Kidney (tissue), 14 donors: ENCODE data around the gene DNM3. TPM values are rescaled to one million over a fixed set of nuclear protein-coding genes. Genes with fewer than 3 reads are reported as not detected.

Experiments used
- DNase-seq, 5 donors: peaks; one replicate each; pipeline ENCODE4 v3.0.0-alpha.2; 2013 to 2020
- FAIRE-seq: peaks from 2 replicates; lab custom pipeline; 2012; peaks lifted over from hg19 to GRCh38; lab: Jason Lieb, UNC
- H3K27ac ChIP-seq, 2 donors: one replicate each; pipeline ENCODE4 v1.7.0; 2013; ENCODE audit warnings: low read depth in 2 of 2, low read length in 2 of 2, inconsistent platforms in 1 of 2
- H3K27me3 ChIP-seq: one replicate; pipeline ENCODE4 v1.7.1; 2013; ENCODE audit warnings: low read length, inconsistent platforms; ENCODE audit not compliant: control insufficient read depth, insufficient read depth
- H3K36me3 ChIP-seq, 3 donors: one replicate each; pipeline versions ENCODE4 v1.7.0 to v1.7.1; 2013; ENCODE audit warnings: low read length in 3 of 3, control low read depth in 1 of 3, inconsistent platforms in 1 of 3; ENCODE audit not compliant: insufficient read depth in 3 of 3, control insufficient read depth in 2 of 3
- H3K4me1 ChIP-seq, 3 donors: one replicate each; pipeline versions ENCODE4 v1.7.0 to v1.7.1; 2013; ENCODE audit warnings: low read length in 3 of 3, inconsistent platforms in 1 of 3, low read depth in 1 of 3; ENCODE audit not compliant: control insufficient read depth in 2 of 3, insufficient read depth in 2 of 3
- H3K4me3 ChIP-seq, 3 donors: one replicate each; pipeline versions ENCODE4 v1.7.0 to v1.8.1; 2013; ENCODE audit warnings: low read length in 3 of 3, control low read depth in 1 of 3, inconsistent platforms in 1 of 3
- H3K9ac ChIP-seq, 3 donors: one replicate each; pipeline versions ENCODE4 v1.7.0 to v1.7.1; 2013; ENCODE audit warnings: low read length in 3 of 3, control low read depth in 1 of 3, inconsistent platforms in 1 of 3
- H3K9me3 ChIP-seq, 3 donors: one replicate each; pipeline versions ENCODE4 v1.7.0 to v1.7.1; 2013; ENCODE audit warnings: low read length in 3 of 3, control low read depth in 1 of 3, inconsistent platforms in 1 of 3; ENCODE audit not compliant: control insufficient read depth in 2 of 3, insufficient read depth in 1 of 3
- intact Hi-C: fragments of 100-400 bp; cut with DNase I; formaldehyde crosslinking; loops from one replicate; pipeline ENCODE4 v1.11.1; 2022
- polyA plus RNA-seq: library from polyadenylated mRNA; stranded (reverse); fragments of 350-450 nt; fragmentation: Illumina TruSeq; extraction: RNeasy Lipid Tissue Mini Kit (QIAGEN cat#74804); gene quantifications from one replicate; pipeline ENCODE4 v1.2.3, GENCODE V29; 2014; ENCODE audit warnings: low read depth, low replicate concordance; ENCODE audit not compliant: insufficient read depth
- total RNA-seq: library from RNA; stranded (reverse); fragmentation: NEBNext Ultra II Directional; extraction: Animal tissue kit (Norgen Biotek cat#: 25700); gene quantifications from one replicate; pipeline ENCODE4 v1.2.1, GENCODE V29; 2021
- TF ChIP-seq, protein P1 (sequence below): IDR thresholded peaks from 3 replicates; pipeline ENCODE4 v1.5.1; 2012; ENCODE audit warnings: mild to moderate bottlenecking, moderate library complexity, borderline replicate concordance; ENCODE audit not compliant: insufficient read depth; ENCODE audit errors: extremely low read depth
- donor health status: control.
- donor health status: control.
- donor health status: control.
- donor health status: control.
- donor health status: control.
- donor health status: DM: yes; HTN: yes; CAD: no.
- donor health status: Normal renal cell carcinoma (clear cell type).

Gene DNM3
- total and polyA plus RNA-seq, 2 donors from 2014 or later, result 5.9 to 19.1 TPM

- Histone ChIP-seq H3K27me3 (no peaks in the 10 kb centered on the region), H3K36me3 (no peaks in the 10 kb centered on the region), H3K27ac (no peak overlapping the region), H3K4me1 (no peaks in the 10 kb centered on the region), H3K4me3 (no peak overlapping the region), H3K9ac (no peak overlapping the region), H3K9me3 (no peaks in the 10 kb centered on the region)
- TF ChIP-seq, protein P1, sequence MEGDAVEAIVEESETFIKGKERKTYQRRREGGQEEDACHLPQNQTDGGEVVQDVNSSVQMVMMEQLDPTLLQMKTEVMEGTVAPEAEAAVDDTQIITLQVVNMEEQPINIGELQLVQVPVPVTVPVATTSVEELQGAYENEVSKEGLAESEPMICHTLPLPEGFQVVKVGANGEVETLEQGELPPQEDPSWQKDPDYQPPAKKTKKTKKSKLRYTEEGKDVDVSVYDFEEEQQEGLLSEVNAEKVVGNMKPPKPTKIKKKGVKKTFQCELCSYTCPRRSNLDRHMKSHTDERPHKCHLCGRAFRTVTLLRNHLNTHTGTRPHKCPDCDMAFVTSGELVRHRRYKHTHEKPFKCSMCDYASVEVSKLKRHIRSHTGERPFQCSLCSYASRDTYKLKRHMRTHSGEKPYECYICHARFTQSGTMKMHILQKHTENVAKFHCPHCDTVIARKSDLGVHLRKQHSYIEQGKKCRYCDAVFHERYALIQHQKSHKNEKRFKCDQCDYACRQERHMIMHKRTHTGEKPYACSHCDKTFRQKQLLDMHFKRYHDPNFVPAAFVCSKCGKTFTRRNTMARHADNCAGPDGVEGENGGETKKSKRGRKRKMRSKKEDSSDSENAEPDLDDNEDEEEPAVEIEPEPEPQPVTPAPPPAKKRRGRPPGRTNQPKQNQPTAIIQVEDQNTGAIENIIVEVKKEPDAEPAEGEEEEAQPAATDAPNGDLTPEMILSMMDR, result no peak
- intact Hi-C loops, result no loop called here
- no peak for FAIRE-seq
- DNase-seq, result no peak
Measured at GRCh38 chr1:172122381-172122780, 281.1 kb downstream of the DNM3 start.

DNA sequence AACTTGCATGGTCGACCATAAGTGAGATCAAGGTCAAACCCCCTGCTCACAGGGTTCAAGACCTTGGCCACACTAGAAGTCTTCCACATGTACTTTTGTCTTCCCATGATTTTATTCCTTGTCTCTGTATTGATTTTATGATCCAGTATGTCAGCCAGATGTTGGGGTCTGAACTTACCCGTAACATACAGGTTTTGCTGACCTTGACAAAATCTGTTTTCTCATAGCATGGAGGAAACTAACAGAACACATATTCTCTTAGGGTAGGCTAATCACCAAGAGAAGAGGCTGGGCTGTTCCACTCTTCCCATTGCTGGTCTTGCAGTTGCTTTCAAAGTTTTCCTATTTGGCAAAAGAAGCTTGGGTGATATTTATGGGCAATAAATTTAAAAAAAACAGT lies 284.0 kb downstream of the DNM3 start:
- TF ChIP-seq, protein P1, result no peak
- intact Hi-C loops, result no loop called here
- FAIRE-seq (no peak), DNase-seq (no peak)
- Histone ChIP-seq H3K9me3 (no peaks in the 10 kb centered on the region), H3K4me3 (no peak overlapping the region), H3K36me3 (no peaks in the 10 kb centered on the region), H3K9ac (no peak overlapping the region), H3K27me3 (no peaks in the 10 kb centered on the region), H3K4me1 (no peaks in the 10 kb centered on the region), H3K27ac (no peak overlapping the region)

DNA sequence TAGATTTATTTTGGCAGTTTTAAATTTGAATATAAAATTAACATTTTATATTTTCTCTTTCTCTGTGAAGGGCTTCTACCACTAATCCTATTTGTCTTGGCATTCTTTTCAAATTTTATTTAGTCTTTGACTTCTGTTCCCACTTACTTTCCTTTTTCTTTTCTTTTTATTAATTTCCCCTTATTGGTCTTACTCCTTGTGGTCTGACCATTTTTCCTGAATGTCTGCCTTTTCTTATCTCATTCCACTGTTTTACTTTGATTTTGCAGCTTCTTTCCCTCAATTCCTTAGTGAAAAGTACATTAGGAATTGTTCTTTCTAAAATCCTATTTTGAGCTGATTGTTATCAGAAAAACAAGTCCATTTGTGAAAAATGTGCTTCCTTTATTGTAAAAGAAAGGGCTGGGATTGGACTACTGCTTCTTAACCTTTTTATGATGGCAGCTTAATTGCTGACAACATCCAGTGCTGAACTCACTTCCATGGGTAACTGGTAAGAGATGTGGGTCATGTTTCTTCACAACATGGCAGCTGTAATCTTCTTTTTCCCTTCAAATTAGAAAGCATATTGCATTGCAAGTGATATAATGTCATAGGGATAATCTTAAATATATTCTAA lies 284.6 kb downstream of the DNM3 start:
- FAIRE-seq (no peak), DNase-seq (no peak)
- Histone ChIP-seq H3K9me3 (no peaks in the 10 kb centered on the region), H3K36me3 (no peaks in the 10 kb centered on the region), H3K27me3 (no peaks in the 10 kb centered on the region), H3K9ac (no peak overlapping the region), H3K27ac (no peak overlapping the region), H3K4me1 (no peaks in the 10 kb centered on the region), H3K4me3 (no peak overlapping the region)
- TF ChIP-seq, protein P1, result no peak
- intact Hi-C loops, result no loop called here

DNA sequence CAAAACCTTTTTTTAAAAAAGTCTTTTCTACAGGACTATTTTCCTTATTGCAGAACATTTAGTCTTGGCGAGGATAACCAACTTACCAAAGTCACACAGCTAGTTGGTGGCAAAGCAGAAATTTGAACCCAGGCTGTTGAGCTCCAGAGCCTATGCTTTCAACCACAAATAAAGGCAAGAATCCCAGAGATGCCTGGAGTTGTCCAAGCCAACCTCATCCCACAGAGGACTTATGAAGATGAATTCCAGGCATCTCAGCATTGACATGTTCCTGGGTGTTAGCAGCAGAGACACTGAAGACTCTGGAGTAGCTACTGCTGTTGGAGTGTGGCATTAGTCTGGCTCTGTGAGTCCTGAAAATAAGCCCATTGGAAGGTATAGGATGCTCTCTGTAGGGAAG lies 291.5 kb downstream of the DNM3 start:
- no peak for DNase-seq
- H3K36me3 ChIP-seq, result no peaks in the 10 kb centered on the region
- H3K4me1 ChIP-seq, result no peaks in the 10 kb centered on the region
- no peak overlapping the region for H3K4me3 ChIP-seq
- no peak for FAIRE-seq
- H3K27ac ChIP-seq, result no peak overlapping the region
- intact Hi-C loops, result no loop called here
- H3K9me3 ChIP-seq, result no peaks in the 10 kb centered on the region
- H3K27me3 ChIP-seq, result no peaks in the 10 kb centered on the region
- no peak overlapping the region for H3K9ac ChIP-seq
- TF ChIP-seq, protein P1, result no peak
